ENCODE measurements around the gene SAP130.

DNA sequence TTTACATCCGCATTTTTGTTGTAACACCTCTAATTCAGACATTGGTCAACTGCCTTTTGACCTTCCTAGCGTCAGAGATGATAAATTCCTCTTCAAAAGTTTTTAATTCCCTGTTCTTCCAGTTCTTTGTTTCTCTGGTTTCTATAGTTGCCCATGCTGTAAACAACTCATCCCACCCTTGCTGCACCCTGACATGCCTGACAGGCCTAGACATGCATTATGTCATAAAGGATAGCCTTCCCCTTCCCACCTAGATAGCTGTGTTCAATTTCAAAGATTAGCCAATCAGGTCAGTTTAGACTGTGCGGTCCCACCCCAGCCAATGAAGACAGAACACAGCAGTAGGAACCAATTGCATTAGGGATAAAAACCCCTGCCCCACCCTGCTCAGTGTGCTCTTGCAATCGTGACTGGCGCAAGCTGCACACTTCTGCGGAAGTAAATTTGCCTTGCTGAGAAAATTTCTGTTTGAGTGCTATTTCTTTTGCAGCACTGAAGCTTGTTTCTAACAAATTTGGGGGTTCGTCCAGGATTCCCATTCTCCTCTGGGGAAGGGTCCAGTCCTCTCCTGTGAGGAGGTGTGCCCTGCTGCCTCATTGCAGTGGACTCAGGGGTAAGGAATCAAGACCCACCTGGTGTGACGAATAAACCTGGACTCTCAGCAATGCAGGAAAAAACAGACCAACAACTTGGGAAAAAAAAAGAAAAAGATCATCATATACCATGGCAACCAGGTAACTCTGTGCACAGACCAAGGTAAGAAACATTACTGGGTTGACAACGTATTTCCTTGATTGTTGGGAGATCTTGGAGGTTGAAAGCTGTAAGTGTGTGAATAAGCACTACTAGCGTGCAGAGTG lies 9.1 kb upstream of the SAP130 start:
- TF ChIP-seq, protein P1, sequence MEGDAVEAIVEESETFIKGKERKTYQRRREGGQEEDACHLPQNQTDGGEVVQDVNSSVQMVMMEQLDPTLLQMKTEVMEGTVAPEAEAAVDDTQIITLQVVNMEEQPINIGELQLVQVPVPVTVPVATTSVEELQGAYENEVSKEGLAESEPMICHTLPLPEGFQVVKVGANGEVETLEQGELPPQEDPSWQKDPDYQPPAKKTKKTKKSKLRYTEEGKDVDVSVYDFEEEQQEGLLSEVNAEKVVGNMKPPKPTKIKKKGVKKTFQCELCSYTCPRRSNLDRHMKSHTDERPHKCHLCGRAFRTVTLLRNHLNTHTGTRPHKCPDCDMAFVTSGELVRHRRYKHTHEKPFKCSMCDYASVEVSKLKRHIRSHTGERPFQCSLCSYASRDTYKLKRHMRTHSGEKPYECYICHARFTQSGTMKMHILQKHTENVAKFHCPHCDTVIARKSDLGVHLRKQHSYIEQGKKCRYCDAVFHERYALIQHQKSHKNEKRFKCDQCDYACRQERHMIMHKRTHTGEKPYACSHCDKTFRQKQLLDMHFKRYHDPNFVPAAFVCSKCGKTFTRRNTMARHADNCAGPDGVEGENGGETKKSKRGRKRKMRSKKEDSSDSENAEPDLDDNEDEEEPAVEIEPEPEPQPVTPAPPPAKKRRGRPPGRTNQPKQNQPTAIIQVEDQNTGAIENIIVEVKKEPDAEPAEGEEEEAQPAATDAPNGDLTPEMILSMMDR (IDR thresholded peaks at IDR 0.05), result no peak
- no peak for TF ChIP-seq POLR2A (IDR thresholded peaks at IDR 0.05)
- TF ChIP-seq EP300 (IDR thresholded peaks at IDR 0.05), result no peak

Data from suprapubic skin (tissue), 3 donors.